VCaP (cell line): Measurements from ENCODE around the gene GPR132.
A peak's percentile ranks its signal among the peaks of the same experiment; 100 is the strongest.

Experiments
- H3K27ac ChIP-seq: fragments of 450-650 bp; 2 replicates; pipeline ENCODE4 v1.5.1; 2017
- TF ChIP-seq, protein P1 (sequence below): fragments of 450-650 bp; conservative IDR thresholded peaks from 2 replicates; pipeline ENCODE4 v1.5.1; 2017; ENCODE audit warnings: mild to moderate bottlenecking, moderate library complexity

The GPR132 gene

DNA sequence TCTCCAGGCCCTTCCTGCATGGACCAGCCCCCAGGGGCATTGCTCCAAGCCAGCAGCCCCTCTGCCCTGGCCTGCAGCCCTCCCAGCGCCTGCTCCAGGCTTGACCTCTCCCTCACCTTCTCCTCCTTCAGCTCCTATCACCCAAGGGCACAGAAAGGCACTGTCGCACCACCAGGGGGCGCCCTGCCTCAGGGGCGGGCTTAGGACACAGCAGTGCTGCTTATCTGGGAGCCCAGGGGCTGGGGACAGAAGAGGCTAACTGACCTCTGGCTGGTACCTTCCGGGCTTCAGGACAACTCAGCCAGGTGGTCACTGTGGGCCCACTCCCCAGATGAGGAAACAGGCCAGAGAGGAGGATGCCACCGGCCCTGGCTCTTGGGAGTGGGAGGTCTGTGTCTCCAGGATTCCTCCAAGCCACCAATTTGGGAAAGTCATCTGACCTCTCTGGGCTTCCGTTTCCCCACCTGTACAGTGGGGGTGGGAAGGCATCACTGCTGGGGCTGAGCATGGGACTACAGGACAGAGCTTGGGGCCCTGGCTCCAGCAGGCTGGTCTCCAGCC lies 25.3 kb upstream of the GPR132 start:
- H3K27ac ChIP-seq: peak overlapping the region; percentile 93; the same call in 1 of the 2 replicates
- TF ChIP-seq, protein P1, sequence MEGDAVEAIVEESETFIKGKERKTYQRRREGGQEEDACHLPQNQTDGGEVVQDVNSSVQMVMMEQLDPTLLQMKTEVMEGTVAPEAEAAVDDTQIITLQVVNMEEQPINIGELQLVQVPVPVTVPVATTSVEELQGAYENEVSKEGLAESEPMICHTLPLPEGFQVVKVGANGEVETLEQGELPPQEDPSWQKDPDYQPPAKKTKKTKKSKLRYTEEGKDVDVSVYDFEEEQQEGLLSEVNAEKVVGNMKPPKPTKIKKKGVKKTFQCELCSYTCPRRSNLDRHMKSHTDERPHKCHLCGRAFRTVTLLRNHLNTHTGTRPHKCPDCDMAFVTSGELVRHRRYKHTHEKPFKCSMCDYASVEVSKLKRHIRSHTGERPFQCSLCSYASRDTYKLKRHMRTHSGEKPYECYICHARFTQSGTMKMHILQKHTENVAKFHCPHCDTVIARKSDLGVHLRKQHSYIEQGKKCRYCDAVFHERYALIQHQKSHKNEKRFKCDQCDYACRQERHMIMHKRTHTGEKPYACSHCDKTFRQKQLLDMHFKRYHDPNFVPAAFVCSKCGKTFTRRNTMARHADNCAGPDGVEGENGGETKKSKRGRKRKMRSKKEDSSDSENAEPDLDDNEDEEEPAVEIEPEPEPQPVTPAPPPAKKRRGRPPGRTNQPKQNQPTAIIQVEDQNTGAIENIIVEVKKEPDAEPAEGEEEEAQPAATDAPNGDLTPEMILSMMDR: peak; percentile 95

DNA sequence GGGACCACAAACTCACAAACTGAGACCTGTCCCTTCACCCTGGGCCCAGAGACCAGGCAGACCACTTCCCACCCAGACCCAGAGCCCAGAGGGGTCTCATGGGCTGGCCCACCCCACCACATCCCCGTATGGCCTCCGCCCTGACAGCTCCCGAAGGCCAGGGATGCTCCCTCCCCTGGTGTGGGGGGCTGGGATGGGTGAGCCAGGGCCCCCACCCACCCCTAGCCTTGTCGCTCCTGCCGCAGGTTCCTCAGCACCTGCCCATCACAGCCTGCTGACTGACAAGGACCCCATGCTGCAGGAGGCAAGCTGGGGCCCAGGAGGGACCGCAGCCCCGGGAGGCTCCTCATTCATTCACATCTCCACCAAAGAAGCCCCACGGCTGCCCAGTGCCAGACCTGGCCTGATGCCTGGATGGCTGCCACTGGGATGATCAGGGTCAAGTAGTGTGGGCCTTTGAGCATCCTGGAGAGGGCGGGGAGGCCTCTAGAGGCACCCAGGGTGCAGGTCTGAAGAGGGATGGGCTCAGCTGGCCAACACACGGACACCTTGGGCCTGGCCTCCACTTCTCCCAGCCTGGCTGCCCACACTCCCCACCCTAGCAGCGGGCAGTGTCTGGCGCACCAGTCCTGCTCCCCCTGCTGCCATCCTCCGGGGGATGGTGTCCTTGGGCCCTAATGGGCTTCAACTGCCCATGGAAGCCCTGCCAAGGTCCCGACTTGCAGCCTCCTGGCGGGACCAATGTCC lies 24.7 kb upstream of the GPR132 start:
- TF ChIP-seq, protein P1: no peak
- H3K27ac ChIP-seq: no peak overlapping the region

DNA sequence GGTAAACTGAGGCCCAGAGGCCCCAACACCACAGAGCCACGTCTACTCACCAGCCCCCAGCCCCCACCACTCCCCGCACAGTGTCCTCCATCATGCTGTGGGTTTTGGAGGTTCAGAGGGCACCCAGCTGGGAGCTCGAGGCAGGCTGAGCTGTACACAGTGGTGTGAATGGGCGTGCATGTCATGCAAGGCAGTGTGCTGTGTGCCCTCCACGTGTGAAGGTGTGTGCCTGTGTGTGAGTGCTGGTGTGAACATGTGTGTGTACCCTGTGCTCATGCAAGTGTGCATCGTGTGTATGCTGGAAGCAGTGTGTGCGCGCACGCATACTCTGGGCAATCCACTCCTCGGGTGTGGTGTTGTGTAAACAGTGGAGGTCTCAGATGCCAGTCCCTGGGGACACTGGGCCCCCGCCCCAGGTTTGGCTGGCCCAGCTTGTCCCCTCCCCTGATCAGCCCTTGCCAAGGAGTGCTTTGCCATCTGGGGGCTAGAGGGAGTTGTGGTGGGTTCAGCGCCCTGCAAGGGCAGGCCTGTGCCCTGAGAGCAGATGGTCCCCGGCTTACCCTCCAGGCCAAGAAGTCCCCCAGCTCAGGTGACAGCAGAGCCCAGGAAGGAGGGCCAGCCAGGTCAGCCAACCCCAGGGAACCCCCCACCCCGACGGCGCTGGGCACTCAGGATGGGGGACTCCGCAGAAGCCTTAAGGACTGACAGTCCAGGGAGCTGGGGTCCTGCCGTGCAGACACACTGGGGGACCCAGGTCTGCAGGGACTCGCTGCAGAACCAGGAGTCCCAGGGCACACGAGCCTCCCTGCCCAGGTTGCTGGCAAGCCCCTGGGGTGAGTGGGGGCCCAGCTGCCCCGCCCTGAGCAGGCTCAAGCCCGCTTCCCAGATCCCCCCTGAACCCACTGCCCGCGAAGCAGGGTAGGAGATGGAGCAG lies 23.8 kb upstream of the GPR132 start:
- TF ChIP-seq, protein P1: no peak
- no peak overlapping the region for H3K27ac ChIP-seq

DNA sequence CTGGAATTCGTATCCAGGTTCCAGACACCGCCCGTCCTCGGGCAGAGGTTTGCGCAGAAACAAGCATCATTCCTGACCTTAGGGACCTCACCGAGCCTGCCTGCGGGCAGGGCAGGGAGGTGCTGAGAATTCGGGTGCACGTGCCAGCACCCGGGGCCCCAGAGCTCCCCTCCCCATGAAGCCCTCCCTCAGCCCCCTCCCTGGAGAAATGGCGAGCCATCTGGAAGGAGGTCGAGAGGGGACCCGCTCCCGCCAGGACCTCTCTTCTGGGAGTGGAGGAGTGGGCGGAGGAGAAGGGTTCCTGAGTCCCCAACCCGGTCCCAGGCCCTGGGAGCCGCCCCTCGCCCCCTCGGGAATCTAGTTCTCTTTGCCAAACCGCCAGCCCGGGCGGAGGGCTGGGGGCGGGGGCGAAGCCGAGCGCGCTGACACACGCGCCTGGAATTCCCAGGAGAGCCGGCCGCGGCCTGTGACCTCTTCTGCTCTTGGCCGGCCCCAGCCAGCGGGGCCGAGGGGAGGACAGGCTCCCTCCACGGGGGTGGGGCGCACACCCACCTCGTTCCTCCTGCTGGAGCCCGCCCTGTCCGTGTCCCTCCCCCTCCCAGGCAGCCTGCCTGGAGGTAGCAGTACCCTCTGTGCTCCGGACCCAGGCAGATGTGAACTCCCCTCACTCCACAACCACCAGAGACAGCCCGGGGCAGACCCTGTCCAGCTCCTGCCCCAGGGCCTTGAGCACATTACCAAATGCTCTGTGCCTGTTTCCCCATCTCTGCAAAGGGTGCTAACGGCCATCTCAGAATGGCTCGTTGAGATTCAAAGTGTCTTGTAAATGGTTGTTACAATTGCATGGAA lies 23.0 kb upstream of the GPR132 start:
- TF ChIP-seq, protein P1: no peak
- H3K27ac ChIP-seq: no peak overlapping the region

DNA sequence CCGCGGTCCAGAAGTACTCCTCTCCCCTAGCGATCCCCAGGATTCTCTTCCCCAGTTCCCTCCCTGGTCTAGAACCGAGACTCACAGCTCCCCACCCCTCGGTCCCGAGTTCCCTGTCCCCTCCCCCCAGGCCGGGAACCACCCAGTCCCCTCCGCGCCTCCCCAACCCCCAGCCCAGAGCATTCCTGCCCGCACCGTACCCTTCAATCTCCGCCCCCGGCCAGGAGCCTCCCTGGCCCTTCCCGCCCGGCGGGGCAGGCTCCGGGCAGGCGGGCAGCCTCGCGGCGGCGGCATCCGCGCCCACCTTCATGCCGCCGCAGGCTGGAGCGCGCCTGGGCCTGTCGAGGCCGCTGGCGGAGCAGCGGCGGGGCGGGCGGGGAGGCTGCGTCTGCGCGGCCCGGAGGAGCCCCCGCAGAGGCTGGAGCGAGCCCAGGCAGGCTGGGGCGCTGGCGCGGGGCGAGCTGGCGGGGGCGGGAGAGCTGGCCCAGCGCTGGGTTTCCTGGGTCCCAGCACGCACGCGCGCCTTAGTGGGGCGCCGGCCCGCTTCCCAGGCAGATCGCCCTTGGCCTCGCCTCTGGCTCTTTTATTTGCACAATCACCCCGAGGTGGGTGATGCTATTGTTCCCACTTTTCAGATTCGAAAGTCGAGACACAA lies 22.2 kb upstream of the GPR132 start:
- peak overlapping the region; percentile 28; the same call in 1 of the 2 replicates for H3K27ac ChIP-seq
- TF ChIP-seq, protein P1: no peak

DNA sequence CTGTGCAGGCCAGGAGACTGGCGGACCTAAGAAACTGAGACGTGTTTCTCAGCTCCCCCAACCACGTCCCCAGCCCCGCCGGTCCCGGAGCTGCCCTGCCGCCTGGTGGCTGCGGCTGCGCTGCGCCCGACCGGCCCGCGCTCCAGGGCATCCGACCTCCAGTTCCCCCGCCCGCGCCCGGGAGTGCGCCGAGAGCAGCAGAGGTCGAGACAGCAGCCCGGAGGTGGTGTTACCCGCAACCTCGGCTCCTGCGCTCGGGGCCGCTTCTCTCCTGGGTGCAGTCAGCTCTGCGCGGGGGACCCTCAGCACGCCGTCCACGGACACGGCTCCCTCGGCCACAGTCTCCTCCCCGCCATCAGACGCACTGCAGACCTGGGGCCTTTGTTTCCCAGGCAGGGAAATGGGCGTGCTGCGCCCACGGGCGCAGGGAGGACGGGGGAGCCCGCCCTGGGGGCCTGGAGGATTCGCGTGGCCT lies 21.6 kb upstream of the GPR132 start:
- TF ChIP-seq, protein P1: peak; percentile 90
- H3K27ac ChIP-seq: peak overlapping the region; percentile 28; the same call in 1 of the 2 replicates
